GM21390 (cell line): Measurements from ENCODE around the gene TCL1B.
"Not testable (repeated sequence)": the region's sequence is repeated elsewhere in the genome, so short reads cannot be mapped to it uniquely, and the experiment has no call there.

Experiments
- ATAC-seq: cut with Tn5 transposase; IDR thresholded peaks from one replicate; pipeline ENCODE4 v1.9.1; 2021; ENCODE audit not compliant: unreplicated experiment

The TCL1B gene

DNA sequence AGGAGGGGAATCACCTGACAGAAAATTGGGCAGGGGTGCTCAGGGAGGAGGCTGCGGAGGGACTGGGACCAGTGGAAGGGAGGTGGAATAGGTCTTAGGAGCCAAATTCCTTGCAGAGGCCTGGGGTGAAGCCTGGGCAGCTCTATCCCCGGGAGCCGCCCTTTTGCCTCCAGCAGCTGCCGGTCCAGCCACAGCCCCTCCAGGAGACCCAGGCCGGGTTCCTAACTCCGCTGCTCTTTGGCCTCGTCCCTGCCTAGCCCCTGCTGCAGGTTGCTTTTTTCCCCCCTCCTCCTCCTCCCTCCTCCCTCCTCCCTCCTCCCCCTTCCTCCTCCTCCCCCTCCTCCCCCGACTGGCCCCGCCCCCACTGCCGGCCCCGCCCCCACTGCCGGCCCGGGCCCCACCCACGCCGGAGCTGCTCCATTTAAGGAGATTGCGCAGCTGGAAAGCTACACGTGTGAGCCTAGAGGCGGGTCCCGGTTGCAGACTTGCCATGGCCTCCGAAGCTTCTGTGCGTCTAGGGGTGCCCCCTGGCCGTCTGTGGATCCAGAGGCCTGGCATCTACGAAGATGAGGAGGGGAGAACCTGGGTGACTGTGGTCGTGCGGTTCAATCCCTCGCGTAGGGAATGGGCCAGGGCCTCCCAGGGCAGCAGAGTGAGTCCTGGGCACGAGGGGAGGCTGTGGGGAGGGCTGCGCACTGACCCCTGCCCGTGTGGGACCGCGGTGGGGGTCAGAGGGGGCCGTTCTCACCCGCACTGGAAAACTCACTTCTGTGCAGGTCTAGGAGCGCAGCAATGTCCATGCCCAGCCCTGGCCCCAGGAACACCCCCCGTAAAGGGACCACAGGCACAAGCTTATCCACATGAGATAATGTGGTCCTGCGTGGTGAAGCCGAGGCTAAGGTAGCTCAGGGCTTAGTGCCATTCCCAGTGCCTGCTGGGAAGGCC is at the start of gene TCL1B:
TSS of gene TCL1B (plus strand) at position 449 of the 945 bp plus-strand sequence. CDS start at position 491, 42 bp downstream.
- ATAC-seq, result no peak

DNA sequence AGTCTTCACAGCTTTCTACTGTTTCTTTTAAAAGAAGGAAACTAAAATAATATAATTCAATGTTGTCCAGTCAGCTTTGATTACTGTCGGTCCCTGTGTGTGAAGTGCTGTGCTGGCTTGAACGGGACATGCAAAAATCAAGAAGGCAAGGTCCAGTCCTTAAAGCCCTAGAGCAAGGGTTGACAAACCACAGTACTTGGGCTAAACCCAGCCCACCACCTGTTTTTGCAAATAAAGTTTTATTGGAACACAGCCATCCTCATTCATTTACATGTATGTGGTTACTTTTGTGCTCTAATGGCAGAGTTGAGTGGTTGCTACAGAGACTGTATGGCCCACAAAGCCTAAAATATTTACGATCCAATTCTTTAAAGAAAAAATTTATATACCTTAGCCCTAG is 41.2 kb upstream of the TCL1B start:
- ATAC-seq, result no peak

- no peak for ATAC-seq
Observed at GRCh38 chr14:95645389-95645996, 40.7 kb upstream of the TCL1B start.

- no peak for ATAC-seq
Observed at GRCh38 chr14:95647926-95648325, 38.3 kb upstream of the TCL1B start.

GRCh38 chr14:95649230-95649629 is 37.0 kb upstream of the TCL1B start:
- ATAC-seq, result no peak

DNA sequence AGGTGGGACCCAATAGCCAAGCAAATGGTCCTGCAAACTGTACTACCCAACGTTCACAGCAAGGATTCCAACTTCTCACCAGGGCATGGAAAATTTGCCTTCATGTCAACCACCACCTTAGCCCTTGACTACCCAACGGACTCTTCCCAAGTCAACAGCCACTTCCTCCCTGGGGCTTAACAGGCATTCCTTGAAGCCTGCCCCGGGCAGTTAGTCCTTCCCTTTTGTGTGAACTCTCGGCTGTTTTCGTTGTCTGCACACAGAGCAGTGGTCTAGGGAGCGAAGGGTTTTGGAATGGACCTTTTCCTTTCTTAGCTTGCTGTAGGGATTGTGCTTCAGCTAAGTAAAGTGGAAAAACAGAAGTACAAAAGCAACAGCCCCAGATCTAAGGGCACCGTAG is 35.2 kb upstream of the TCL1B start:
- no peak for ATAC-seq

- ATAC-seq, result no peak
Observed at GRCh38 chr14:95651821-95652583, 34.2 kb upstream of the TCL1B start.

DNA sequence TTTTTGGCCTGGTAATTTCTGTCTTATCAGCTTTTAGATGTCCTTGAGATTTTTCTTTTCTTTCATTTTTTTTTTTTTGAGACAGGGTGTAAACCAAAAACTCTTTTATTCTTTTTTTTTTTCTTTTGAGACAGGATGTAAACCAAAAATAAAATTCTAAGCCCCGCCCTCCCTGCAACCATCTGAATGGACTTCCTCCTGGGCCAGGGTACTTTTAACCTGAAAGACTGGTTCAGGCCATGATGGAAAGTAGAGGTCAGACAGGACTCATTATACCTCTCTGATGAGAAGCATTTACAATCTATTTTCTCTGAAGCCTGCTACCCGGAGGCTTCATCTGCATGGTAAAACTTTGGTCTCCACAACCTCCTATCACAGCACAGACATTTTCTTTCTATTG is 33.5 kb upstream of the TCL1B start:
- no peak for ATAC-seq

DNA sequence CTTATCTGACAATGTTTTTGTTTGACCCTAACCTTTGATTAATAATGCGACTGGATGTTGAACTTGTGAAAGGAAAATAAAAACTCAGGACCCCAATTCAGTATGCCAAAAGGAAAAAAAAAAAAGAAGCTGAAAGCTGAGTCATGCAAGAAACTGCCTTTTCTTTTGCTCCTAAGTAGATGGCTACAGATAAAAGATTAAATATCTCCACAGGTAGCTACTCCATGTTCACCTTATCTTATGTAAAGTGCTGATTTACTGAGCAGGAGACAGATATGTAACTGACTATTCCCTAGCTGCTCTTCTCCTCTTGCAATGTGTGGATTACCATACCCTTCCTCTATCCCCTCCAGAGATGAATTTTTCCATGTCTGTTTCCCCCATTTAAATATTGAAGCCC is 30.8 kb upstream of the TCL1B start:
- ATAC-seq, result no peak

GRCh38 chr14:95656634-95657033 is 29.6 kb upstream of the TCL1B start:
- no peak for ATAC-seq

DNA sequence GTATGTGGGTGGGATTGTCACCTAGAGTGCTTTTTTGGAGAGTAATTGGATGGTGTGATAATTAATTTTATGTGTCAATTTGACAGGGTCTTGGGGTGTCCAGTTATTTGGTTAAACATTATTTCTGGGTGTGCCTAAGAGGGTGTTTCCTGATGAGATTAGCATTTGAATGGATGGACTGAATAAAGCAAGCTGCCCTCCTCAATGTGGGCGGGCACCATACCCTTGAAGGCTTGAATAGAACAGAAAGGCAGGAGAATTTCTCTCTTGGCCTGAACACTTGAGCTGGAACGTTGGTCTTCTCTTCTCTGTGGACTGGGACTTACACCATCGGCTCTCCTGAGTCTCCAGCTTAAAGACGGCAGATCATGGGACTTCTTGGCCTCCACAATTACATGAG is 28.8 kb upstream of the TCL1B start:
- ATAC-seq, result no peak

DNA sequence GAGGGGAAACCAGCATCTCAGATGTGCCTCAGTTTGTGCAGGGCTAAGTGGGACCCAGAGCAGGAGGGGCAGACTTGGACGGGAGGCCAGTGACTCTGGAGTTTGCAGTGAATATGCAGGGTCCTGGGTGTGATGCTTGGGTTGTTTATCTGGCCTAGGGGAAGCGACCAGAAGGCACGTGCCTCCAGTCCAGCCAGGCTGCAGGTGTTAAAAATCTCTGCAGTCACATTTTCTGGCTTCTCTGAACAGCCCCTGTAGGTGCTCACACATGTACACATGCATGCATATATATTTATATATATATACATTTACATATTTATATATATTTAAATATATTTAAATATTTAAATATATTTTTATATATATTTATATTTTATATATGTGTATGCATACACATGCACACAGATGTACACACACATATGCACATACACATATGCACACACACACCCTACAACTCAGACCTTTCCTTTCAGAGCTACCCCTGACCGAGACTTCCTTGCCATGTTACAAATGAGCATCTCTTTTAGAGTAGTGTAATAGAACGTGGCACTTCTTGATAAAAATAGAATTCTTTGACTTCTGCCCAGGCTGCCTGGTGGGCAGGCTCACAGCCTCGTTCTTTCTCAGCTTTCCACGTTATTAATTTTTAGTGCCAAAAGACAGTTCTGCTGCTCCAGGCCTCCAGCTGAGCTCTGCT is 26.8 kb upstream of the TCL1B start:
- ATAC-seq, result no peak

GRCh38 chr14:95659990-95660385 is 26.2 kb upstream of the TCL1B start:
- ATAC-seq, result no peak

- ATAC-seq, result no peak
Observed at GRCh38 chr14:95660651-95661515, 25.3 kb upstream of the TCL1B start.

DNA sequence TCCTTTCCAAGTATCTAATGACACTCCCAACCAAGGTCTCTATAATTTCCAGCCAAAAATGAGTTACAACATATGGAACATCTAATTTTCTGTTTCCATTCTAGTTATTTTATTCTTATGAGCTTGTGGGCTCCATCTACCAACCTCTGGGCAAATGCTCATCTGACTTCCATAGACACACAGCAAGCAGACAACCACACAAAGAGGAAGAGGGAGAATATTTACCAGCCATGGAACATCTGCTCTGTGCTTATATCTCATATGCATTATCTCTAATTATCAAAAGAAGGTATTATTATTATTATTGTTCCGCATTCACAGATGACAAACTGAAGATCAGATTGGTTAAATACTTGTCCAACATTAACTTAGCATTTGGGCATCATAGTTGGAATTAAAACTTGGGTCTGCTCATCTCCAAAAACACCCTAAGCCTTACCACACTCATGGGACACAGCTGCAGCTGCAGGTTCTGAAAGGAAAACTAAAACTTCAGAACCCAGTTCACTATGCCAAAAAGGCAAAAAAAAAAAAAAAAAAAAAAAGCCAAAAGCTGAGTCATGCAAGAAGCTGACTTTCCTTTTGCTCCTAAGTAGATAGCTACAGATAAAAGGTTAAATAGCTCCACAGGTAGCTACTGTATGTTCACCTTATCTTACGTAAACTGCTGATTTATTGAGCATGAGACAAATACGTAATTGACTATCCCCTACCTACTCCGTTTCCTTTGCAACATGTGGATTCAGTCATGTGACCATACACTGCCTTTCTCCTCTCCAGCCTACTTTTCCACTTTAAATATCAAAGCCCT is 23.6 kb upstream of the TCL1B start:
- ATAC-seq, result peak; percentile 35

DNA sequence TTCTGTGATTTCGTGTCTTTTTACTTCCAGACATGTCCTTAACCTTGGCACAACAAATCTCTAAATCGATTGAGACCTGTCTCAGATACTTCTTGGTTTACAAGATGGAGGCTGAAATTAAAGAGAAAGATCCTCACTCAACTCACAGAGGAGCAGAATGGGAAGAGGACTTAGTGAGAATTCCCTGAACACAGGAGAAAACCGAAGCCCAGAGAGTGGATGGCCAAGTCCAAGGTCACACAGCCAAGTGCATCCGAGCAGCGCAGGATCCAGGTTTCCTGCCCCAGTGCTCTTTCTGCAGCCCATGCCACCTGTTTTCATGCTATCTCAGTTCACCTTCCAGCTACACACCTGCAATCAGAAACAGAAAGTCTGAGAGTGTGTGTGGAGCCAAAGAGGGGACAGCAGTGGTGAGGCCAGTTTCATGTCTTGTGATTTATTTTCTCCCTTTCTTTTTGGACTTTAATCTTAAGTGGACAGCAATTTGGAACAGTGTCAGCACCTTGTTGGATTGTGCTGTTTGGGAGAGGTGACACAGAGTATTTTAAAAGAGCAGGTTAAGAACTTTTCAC is 22.9 kb upstream of the TCL1B start:
- peak; percentile 30 for ATAC-seq

GRCh38 chr14:95664066-95664465 is 22.2 kb upstream of the TCL1B start:
- ATAC-seq, result no peak

DNA sequence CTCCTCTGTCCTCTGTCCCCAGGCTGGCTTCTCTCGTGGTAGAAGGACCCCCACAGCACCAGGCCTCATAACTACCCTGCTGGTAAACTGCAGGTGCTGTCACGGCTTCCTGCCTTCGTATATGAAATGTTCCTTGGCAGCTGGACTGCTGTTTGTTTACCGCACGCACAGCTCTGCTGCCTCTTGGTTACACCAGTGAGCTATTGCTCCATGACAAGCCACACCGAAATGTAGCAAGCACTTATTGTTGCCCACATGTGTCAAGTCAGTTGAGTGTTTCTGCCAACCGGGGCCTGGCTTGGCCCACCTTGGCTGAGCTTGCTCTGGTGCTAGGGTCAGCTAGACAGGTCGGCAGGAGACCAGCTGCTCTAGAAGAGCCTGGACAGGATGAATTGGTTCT is 21.7 kb upstream of the TCL1B start:
- ATAC-seq, result peak; percentile 12

DNA sequence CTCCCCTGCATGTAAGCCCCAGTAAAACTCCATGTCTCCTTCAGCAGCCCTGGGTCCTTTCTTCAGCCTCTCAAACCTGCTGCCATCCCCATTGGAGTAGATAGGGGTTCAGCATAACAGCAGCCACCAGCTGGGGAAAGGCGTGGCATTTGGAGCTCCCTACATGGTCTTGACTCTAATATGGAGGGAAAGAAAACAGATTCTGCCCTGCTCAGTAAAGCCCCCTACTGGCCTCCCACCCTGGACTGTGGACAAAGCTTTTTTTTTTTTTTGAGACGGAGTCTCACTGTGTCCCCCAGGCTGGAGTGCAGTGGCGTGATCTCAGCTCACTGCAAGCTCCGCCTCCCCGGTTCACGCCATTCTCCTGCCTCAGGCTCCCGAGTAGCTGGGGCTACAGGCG is 20.7 kb upstream of the TCL1B start:
- not testable (repeated sequence) for ATAC-seq
